ENCODE results near the gene CCT3. TPM values are rescaled to one million over a fixed set of nuclear protein-coding genes. Genes with fewer than 3 reads are reported as not detected.

The CCT3 gene
- total RNA-seq, 2 experiments from 2014 or later, result 385 to 387 TPM

- BruUV-seq (replicated peaks), result no TSS peak
- Histone ChIP-seq H3K9me2 (ENCODE audit: insufficient read depth, low read length) (no peaks in the 10 kb centered on the region), H3K9me3 (ENCODE audit: low read length) (no peaks in the 10 kb centered on the region), H3K27ac (ENCODE audit: low read depth, low read length, poor library complexity, severe bottlenecking) (no peak overlapping the region), H3K4me1 (ENCODE audit: insufficient read depth, low read length, poor library complexity, severe bottlenecking) (no peaks in the 10 kb centered on the region), H3K36me3 (ENCODE audit: insufficient read depth, low read length) (peaks cover 94% of the 10 kb centered on the region), H4K20me1 (ENCODE audit: insufficient read depth, low read length) (no peaks in the 10 kb centered on the region), H3K79me2 (ENCODE audit: insufficient read depth, low read depth, low read length) (no peaks in the 10 kb centered on the region), H2AFZ (ENCODE audit: low read length) (no peak overlapping the region), H3K4me2 (ENCODE audit: low read length) (no peak overlapping the region), H3K4me3 (ENCODE audit: low read depth, low read length, poor library complexity, severe bottlenecking) (no peak overlapping the region)
- POLR2A ChIA-PET, result no interaction called here
- DNase-seq (ENCODE audit: low spot score), result no peak
- TF ChIP-seq EZH2phosphoT487 (IDR thresholded peaks at IDR 0.05; ENCODE audit: borderline replicate concordance, low read depth, low read length) (no peak), CTCF (conservative IDR thresholded peaks at IDR 0.05; ENCODE audit: low read length) (no peak)
- intact Hi-C loops (cut with micrococcal nuclease; ENCODE audit: unreplicated experiment), result no loop called here
- CTCF ChIA-PET (ENCODE audit: unreplicated experiment), result no interaction called here
Measured at GRCh38 chr1:156260896-156261295, 77.2 kb downstream of the CCT3 start.

- 0 out of 2 replicates have a peak, but pooled peaks have one; percentile 21 for TF ChIP-seq CTCF (conservative IDR thresholded peaks at IDR 0.05; ENCODE audit: low read length)
- TF ChIP-seq EZH2phosphoT487 (IDR thresholded peaks at IDR 0.05; ENCODE audit: borderline replicate concordance, low read depth, low read length), result no peak
- H3K27ac ChIP-seq (ENCODE audit: low read depth, low read length, poor library complexity, severe bottlenecking), result no peak overlapping the region
- no peak overlapping the region for H3K4me3 ChIP-seq (ENCODE audit: low read depth, low read length, poor library complexity, severe bottlenecking)
- CTCF ChIA-PET (ENCODE audit: unreplicated experiment), result no interaction called here
- no peak overlapping the region for H3K4me2 ChIP-seq (ENCODE audit: low read length)
- intact Hi-C loops (cut with micrococcal nuclease; ENCODE audit: unreplicated experiment), result no loop called here
- no TSS peak for BruUV-seq (replicated peaks)
- no peaks in the 10 kb centered on the region for H3K9me2 ChIP-seq (ENCODE audit: insufficient read depth, low read length)
- no peak overlapping the region for H2AFZ ChIP-seq (ENCODE audit: low read length)
- H4K20me1 ChIP-seq (ENCODE audit: insufficient read depth, low read length), result no peaks in the 10 kb centered on the region
- no peak for DNase-seq (ENCODE audit: low spot score)
- no peaks in the 10 kb centered on the region for H3K9me3 ChIP-seq (ENCODE audit: low read length)
- H3K79me2 ChIP-seq (ENCODE audit: insufficient read depth, low read depth, low read length), result no peaks in the 10 kb centered on the region
- H3K36me3 ChIP-seq (ENCODE audit: insufficient read depth, low read length), result peaks cover 87% of the 10 kb centered on the region
- POLR2A ChIA-PET, result interaction anchor here (0.8 kb wide), 1 partner anchor 36 kb away, joined by 3 read pairs; the partner anchor contains the start of gene GLMP
- no peaks in the 10 kb centered on the region for H3K4me1 ChIP-seq (ENCODE audit: insufficient read depth, low read length, poor library complexity, severe bottlenecking)
Measured at GRCh38 chr1:156259805-156260204, 78.3 kb downstream of the CCT3 start.

Other genes starting within 250 kb of the CCT3 start
- 12.9 and 14.3 TPM in 2 replicates for gene LMNA, start 223.6 kb downstream of the CCT3 start, total RNA-seq (2014; rRNA removed; shearing (Covaris generic))
- 5.0 and 6.5 TPM in 2 replicates for gene LMNA, start 223.6 kb downstream of the CCT3 start, total RNA-seq (2022)
- 77.8 and 81.2 TPM in 2 replicates for gene SEMA4A, start 184.7 kb downstream of the CCT3 start, total RNA-seq (2014; rRNA removed; shearing (Covaris generic))
- gene SEMA4A, start 184.7 kb downstream of the CCT3 start, total RNA-seq (2022), result 196 and 205 TPM in 2 replicates
- 8.5 and 11.0 TPM in 2 replicates for gene SLC25A44, start 144.2 kb downstream of the CCT3 start, total RNA-seq (2014; rRNA removed; shearing (Covaris generic))
- 22.5 and 26.1 TPM in 2 replicates for gene SLC25A44, start 144.2 kb downstream of the CCT3 start, total RNA-seq (2022)
- gene PMF1, start 125.3 kb downstream of the CCT3 start, total RNA-seq (2014; rRNA removed; shearing (Covaris generic)), result 82.5 and 88.3 TPM in 2 replicates
- 67.5 and 75.5 TPM in 2 replicates for gene PMF1, start 125.3 kb downstream of the CCT3 start, total RNA-seq (2022)
- gene BGLAP, start 96.1 kb downstream of the CCT3 start, total RNA-seq (2014; rRNA removed; shearing (Covaris generic)), result 4.2 and 6.0 TPM in 2 replicates
- 3.7 and 4.7 TPM in 2 replicates for gene BGLAP, start 96.1 kb downstream of the CCT3 start, total RNA-seq (2022)
- gene PAQR6, start 90.2 kb downstream of the CCT3 start, total RNA-seq (2014; rRNA removed; shearing (Covaris generic)), result 4.2 and 5.0 TPM in 2 replicates
- 15.7 and 16.4 TPM in 2 replicates for gene PAQR6, start 90.2 kb downstream of the CCT3 start, total RNA-seq (2022)
- gene SMG5, start 55.5 kb downstream of the CCT3 start, total RNA-seq (2014; rRNA removed; shearing (Covaris generic)), result 87.0 and 87.9 TPM in 2 replicates
- gene SMG5, start 55.5 kb downstream of the CCT3 start, total RNA-seq (2022), result 88.9 and 99.0 TPM in 2 replicates
- gene TMEM79, start 54.0 kb downstream of the CCT3 start, total RNA-seq (2014; rRNA removed; shearing (Covaris generic)), result 5.0 and 6.2 TPM in 2 replicates
- gene TMEM79, start 54.0 kb downstream of the CCT3 start, total RNA-seq (2022), result 6.8 and 7.4 TPM in 2 replicates
- 0.60 TPM in 1 of 2 replicates, not detected in the other for gene GLMP, start 42.6 kb downstream of the CCT3 start, total RNA-seq (2014; rRNA removed; shearing (Covaris generic))
- gene GLMP, start 42.6 kb downstream of the CCT3 start, total RNA-seq (2022), result 4.9 and 8.0 TPM in 2 replicates
- 0.63 and 1.2 TPM in 2 replicates for gene VHLL, start 39.0 kb downstream of the CCT3 start, total RNA-seq (2014; rRNA removed; shearing (Covaris generic))
- 0.59 TPM in 1 of 2 replicates, not detected in the other for gene VHLL, start 39.0 kb downstream of the CCT3 start, total RNA-seq (2022)
- gene TSACC, start 234 bp upstream of the CCT3 start, total RNA-seq (2014; rRNA removed; shearing (Covaris generic)), result 2.3 TPM in 1 of 2 replicates, not detected in the other
- gene TSACC, start 234 bp upstream of the CCT3 start, total RNA-seq (2022), result 1.9 and 2.0 TPM in 2 replicates
- gene RHBG, start 30.9 kb upstream of the CCT3 start, total RNA-seq (2014; rRNA removed; shearing (Covaris generic)), result not detected in 2 replicates
- not detected in 2 replicates for gene RHBG, start 30.9 kb upstream of the CCT3 start, total RNA-seq (2022)
- gene MEF2D, start 162.5 kb upstream of the CCT3 start, total RNA-seq (2014; rRNA removed; shearing (Covaris generic)), result 23.4 and 42.7 TPM in 2 replicates
- 92.3 and 101 TPM in 2 replicates for gene MEF2D, start 162.5 kb upstream of the CCT3 start, total RNA-seq (2022)
- gene IQGAP3, start 234.3 kb upstream of the CCT3 start, total RNA-seq (2014; rRNA removed; shearing (Covaris generic)), result 22.4 and 26.1 TPM in 2 replicates
- 28.7 and 37.1 TPM in 2 replicates for gene IQGAP3, start 234.3 kb upstream of the CCT3 start, total RNA-seq (2022)
- 2.8 and 3.6 TPM in 2 replicates for gene TTC24, start 241.4 kb upstream of the CCT3 start, total RNA-seq (2014; rRNA removed; shearing (Covaris generic))
- 11.9 and 12.4 TPM in 2 replicates for gene TTC24, start 241.4 kb upstream of the CCT3 start, total RNA-seq (2022)